Measurements from ENCODE around the gene CRADD.
"Not testable (repeated sequence)": the region's sequence is repeated elsewhere in the genome, so short reads cannot be mapped to it uniquely, and the experiment has no call there.

The CRADD gene

GRCh38 chr12:93883436-93884154 is 206.4 kb downstream of the CRADD start:
- DNase-seq, result peak; percentile 78

- DNase-seq, result no peak
These were observed 207.8 kb downstream of the CRADD start for GRCh38 chr12:93884794-93885460.

- not testable (repeated sequence) for DNase-seq
These were observed 208.9 kb downstream of the CRADD start for GRCh38 chr12:93885973-93886532.

GRCh38 chr12:93886533-93887511 is 209.6 kb downstream of the CRADD start:
- DNase-seq, result peak; percentile 24

GRCh38 chr12:93888964-93889363 is 211.8 kb downstream of the CRADD start:
- DNase-seq, result no peak

GRCh38 chr12:93889516-93890212 is 212.5 kb downstream of the CRADD start:
- DNase-seq, result no peak

GRCh38 chr12:93892423-93893268 is 215.5 kb downstream of the CRADD start:
- no peak for DNase-seq

GRCh38 chr12:93894391-93895088 is 217.4 kb downstream of the CRADD start:
- no peak for DNase-seq

- no peak for DNase-seq
These were observed 217.9 kb downstream of the CRADD start for GRCh38 chr12:93895089-93895445.

- no peak for DNase-seq
These were observed 219.3 kb downstream of the CRADD start for GRCh38 chr12:93896427-93896826.

- no peak for DNase-seq
These were observed 219.8 kb downstream of the CRADD start for GRCh38 chr12:93896952-93897351.

GRCh38 chr12:93901739-93902138 is 224.6 kb downstream of the CRADD start:
- no peak for DNase-seq

GRCh38 chr12:93902192-93902591 is 225.0 kb downstream of the CRADD start:
- DNase-seq, result no peak

GRCh38 chr12:93902736-93903562 is 225.8 kb downstream of the CRADD start:
- no peak for DNase-seq

- DNase-seq, result no peak
These were observed 226.9 kb downstream of the CRADD start for GRCh38 chr12:93904124-93904523.

GRCh38 chr12:93908264-93908663 is 231.1 kb downstream of the CRADD start:
- DNase-seq, result no peak

- peak; percentile 29 for DNase-seq
These were observed 231.8 kb downstream of the CRADD start for GRCh38 chr12:93908846-93909567.

GRCh38 chr12:93911396-93911795 is 234.2 kb downstream of the CRADD start:
- no peak for DNase-seq

GRCh38 chr12:93912086-93912733 is 235.0 kb downstream of the CRADD start:
- DNase-seq, result no peak

All from HCEC 1CT (cell line).